Fibroblast of villous mesenchyme (primary cell): ENCODE results near the gene TAF11L3. TPM values are rescaled to one million over a fixed set of nuclear protein-coding genes. Genes with fewer than 3 reads are reported as not detected.

Experiments
- small RNA-seq: library from RNA; depleted of rRNA; stranded (forward); fragments of <200 nt; gene quantifications from one replicate; pipeline ENCODE3, GENCODE V24; 2012
- total RNA-seq: library from RNA; depleted of rRNA; stranded (reverse); fragments of >200 nt; gene quantifications from 2 replicates; pipeline ENCODE4 v1.2.3, GENCODE V29; 2012

The TAF11L3 gene
- total RNA-seq, 1 donor: not detected

Small RNAs within 50 kb of the gene (small RNA-seq; reads per million reads assigned to genes)
- not detected for gene AC106774.3

Other genes with a start within 250 kb of the TAF11L3 start
- gene TAF11L2, start 20.1 kb upstream of the TAF11L3 start, total RNA-seq: not detected in 2 replicates
- gene TAF11L4, start 3.4 kb downstream of the TAF11L3 start, total RNA-seq: not detected in 2 replicates
- gene TAF11L5, start 6.9 kb downstream of the TAF11L3 start, total RNA-seq: not detected in 2 replicates
- gene TAF11L6, start 10.3 kb downstream of the TAF11L3 start, total RNA-seq: not detected in 2 replicates
- gene TAF11L7, start 67.4 kb downstream of the TAF11L3 start, total RNA-seq: not detected in 2 replicates
- gene TAF11L8, start 72.6 kb downstream of the TAF11L3 start, total RNA-seq: not detected in 2 replicates
- gene TAF11L9, start 76.0 kb downstream of the TAF11L3 start, total RNA-seq: not detected in 2 replicates
- gene TAF11L10, start 79.5 kb downstream of the TAF11L3 start, total RNA-seq: not detected in 2 replicates
- not detected in 2 replicates for gene TAF11L11, start 85.8 kb downstream of the TAF11L3 start, total RNA-seq
- not detected in 2 replicates for gene TAF11L12, start 92.0 kb downstream of the TAF11L3 start, total RNA-seq
- gene TAF11L13, start 113.7 kb downstream of the TAF11L3 start, total RNA-seq: not detected in 2 replicates
- not detected in 2 replicates for gene TAF11L14, start 116.1 kb downstream of the TAF11L3 start, total RNA-seq